NCI-H1048 (cell line): ENCODE measurements around the gene MTERF2.
"Not testable (repeated sequence)": the region's sequence is repeated elsewhere in the genome, so short reads cannot be mapped to it uniquely, and the experiment has no call there.

Experiments used
- DNase-seq: peaks from one replicate; lab custom pipeline; 2025; lab: John Stamatoyannopoulos, UW

The MTERF2 gene

GRCh38 chr12:106986625-106987389 is at the start of gene MTERF2:
Gene MTERF2, minus strand, starts transcription at chr12:106987146. Its CDS starts 8,432 bp downstream, at chr12:106978714.
- DNase-seq: peak; percentile 77

GRCh38 chr12:107035733-107036132 is 48.8 kb upstream of the MTERF2 start:
- DNase-seq: no peak

- no peak for DNase-seq
Observed at GRCh38 chr12:107033758-107034739, 47.1 kb upstream of the MTERF2 start.

GRCh38 chr12:107032266-107032665 is 45.3 kb upstream of the MTERF2 start:
- DNase-seq: no peak

- DNase-seq: no peak
Observed at GRCh38 chr12:107031061-107031460, 44.1 kb upstream of the MTERF2 start.

GRCh38 chr12:107029081-107029480 is 42.1 kb upstream of the MTERF2 start:
- DNase-seq: no peak

- peak; percentile 74 for DNase-seq
Observed at GRCh38 chr12:107027636-107028053, 40.7 kb upstream of the MTERF2 start.

GRCh38 chr12:107026806-107027635 is 40.1 kb upstream of the MTERF2 start:
- no peak for DNase-seq

- DNase-seq: not testable (repeated sequence)
Observed at GRCh38 chr12:107026356-107026755, 39.4 kb upstream of the MTERF2 start.

- DNase-seq: no peak
Observed at GRCh38 chr12:107025671-107026070, 38.7 kb upstream of the MTERF2 start.

GRCh38 chr12:107019546-107019945 is 32.6 kb upstream of the MTERF2 start:
- no peak for DNase-seq

- DNase-seq: no peak
Observed at GRCh38 chr12:107017042-107017441, 30.1 kb upstream of the MTERF2 start.

GRCh38 chr12:107014055-107014454 is 27.1 kb upstream of the MTERF2 start:
- no peak for DNase-seq

GRCh38 chr12:107012736-107013425 is 25.9 kb upstream of the MTERF2 start:
- no peak for DNase-seq

- DNase-seq: no peak
Observed at GRCh38 chr12:107011519-107011918, 24.6 kb upstream of the MTERF2 start.

GRCh38 chr12:107007411-107007810 is 20.5 kb upstream of the MTERF2 start:
- no peak for DNase-seq

GRCh38 chr12:107002665-107003064 is 15.7 kb upstream of the MTERF2 start:
- DNase-seq: not testable (repeated sequence)

- DNase-seq: no peak
Observed at GRCh38 chr12:106999446-106999845, 12.5 kb upstream of the MTERF2 start.

- no peak for DNase-seq
Observed at GRCh38 chr12:106997916-106998315, 11.0 kb upstream of the MTERF2 start.

GRCh38 chr12:106996102-106996501 is 9.2 kb upstream of the MTERF2 start:
- not testable (repeated sequence) for DNase-seq

- DNase-seq: no peak
Observed at GRCh38 chr12:106994579-106995220, 7.8 kb upstream of the MTERF2 start.
